Osteoblast (primary cell): Measurements from ENCODE around the gene MAN1C1. TPM values are rescaled to one million over a fixed set of nuclear protein-coding genes. Genes with fewer than 3 reads are reported as not detected.
A peak's percentile ranks its signal among the peaks of the same experiment; 100 is the strongest.

Experiments used
- DNase-seq: peaks from one replicate; pipeline ENCODE4 v3.0.0; 2011; ENCODE audit warnings: low spot score, mixed read lengths; ENCODE audit not compliant: insufficient read length; ENCODE audit errors: missing footprints
- H2AFZ ChIP-seq: 2 replicates; pipeline ENCODE4 v1.6.0; 2011; ENCODE audit warnings: mild to moderate bottlenecking, low read length
- H3K27ac ChIP-seq: 2 replicates; pipeline ENCODE4 v1.5.1; 2011; ENCODE audit warnings: mild to moderate bottlenecking, low read depth, low read length, moderate library complexity
- H3K27me3 ChIP-seq: 2 replicates; pipeline ENCODE4 v1.6.0; 2012; ENCODE audit warnings: mild to moderate bottlenecking, control low read depth, inconsistent platforms, low read length, moderate library complexity; ENCODE audit not compliant: insufficient read depth
- H3K36me3 ChIP-seq: 2 replicates; pipeline ENCODE4 v1.5.1; 2011; ENCODE audit warnings: mild to moderate bottlenecking, low read length, control low read depth, moderate library complexity; ENCODE audit not compliant: insufficient read depth
- H3K4me1 ChIP-seq: 2 replicates; pipeline ENCODE4 v1.5.1; 2011; ENCODE audit warnings: mild to moderate bottlenecking, low read length, control low read depth, moderate library complexity; ENCODE audit not compliant: insufficient read depth
- H3K4me2 ChIP-seq: 2 replicates; pipeline ENCODE4 v1.6.0; 2011; ENCODE audit warnings: mild to moderate bottlenecking, low read length; ENCODE audit not compliant: insufficient read depth
- H3K4me3 ChIP-seq: fragments of 200-600 bp; sonication (generic); 3 replicates; pipeline ENCODE4 v1.5.1; 2012; ENCODE audit warnings: mild to moderate bottlenecking, low read length, inconsistent platforms; ENCODE audit not compliant: insufficient read depth
- H3K79me2 ChIP-seq: 2 replicates; pipeline ENCODE4 v1.6.0; 2012; ENCODE audit warnings: mild to moderate bottlenecking, low read length, control low read depth, inconsistent platforms; ENCODE audit not compliant: insufficient read depth
- H3K9me3 ChIP-seq: 2 replicates; pipeline ENCODE4 v1.5.1; 2011; ENCODE audit warnings: low read depth, low read length, control low read depth
- H4K20me1 ChIP-seq: 2 replicates; pipeline ENCODE4 v1.6.0; 2012; ENCODE audit warnings: mild to moderate bottlenecking, low read length, control low read depth; ENCODE audit not compliant: insufficient read depth
- CTCF ChIP-seq: IDR thresholded peaks from 2 replicates; pipeline ENCODE4 v1.5.1; 2011; ENCODE audit warnings: mild to moderate bottlenecking, low read depth, low read length, moderate library complexity; ENCODE audit errors: extremely low read depth
- total RNA-seq: library from RNA; depleted of rRNA; stranded (reverse); fragments of >200 nt; gene quantifications from 2 replicates; pipeline ENCODE4 v1.2.3, GENCODE V29; 2012

Gene MAN1C1
- total RNA-seq, 1 donor, result 16.3 TPM

GRCh38 chr1:25790472-25790871, 173.9 kb downstream of the MAN1C1 start:
- Histone ChIP-seq H3K9me3 (no peaks in the 10 kb centered on the region), H2AFZ (no peak overlapping the region), H4K20me1 (no peaks in the 10 kb centered on the region), H3K4me3 (no peak overlapping the region), H3K27ac (no peak overlapping the region), H3K4me2 (no peak overlapping the region), H3K4me1 (peaks cover 31% of the 10 kb centered on the region), H3K36me3 (no peaks in the 10 kb centered on the region), H3K27me3 (no peaks in the 10 kb centered on the region), H3K79me2 (no peaks in the 10 kb centered on the region)
- TF ChIP-seq CTCF, result no peak
- DNase-seq, result no peak

DNA sequence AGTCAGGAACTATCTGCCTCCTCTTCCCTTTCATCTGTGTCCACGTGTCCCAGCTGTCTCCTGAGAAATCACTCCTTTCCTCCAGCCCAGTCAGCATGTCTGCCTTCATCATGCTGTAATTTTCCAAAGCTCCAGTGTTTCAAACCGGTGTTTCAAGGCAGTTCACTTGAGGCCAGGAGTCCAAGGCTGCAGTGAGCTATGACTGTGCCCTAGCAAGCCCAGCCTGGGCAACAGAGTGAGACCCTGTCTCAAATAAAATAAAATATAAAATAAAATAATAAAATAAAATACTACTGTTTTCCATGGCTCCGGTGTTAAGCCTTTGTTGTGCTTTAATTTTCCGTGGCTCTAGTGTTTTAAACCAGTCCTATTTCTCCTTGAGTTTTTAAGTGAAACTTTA, 175.5 kb downstream of the MAN1C1 start:
- H3K4me3 ChIP-seq, result no peak overlapping the region
- no peak for DNase-seq
- no peak for TF ChIP-seq CTCF
- no peaks in the 10 kb centered on the region for H3K9me3 ChIP-seq
- H4K20me1 ChIP-seq, result no peaks in the 10 kb centered on the region
- peaks cover 28% of the 10 kb centered on the region for H3K4me1 ChIP-seq
- H3K27ac ChIP-seq, result no peak overlapping the region
- H3K36me3 ChIP-seq, result no peaks in the 10 kb centered on the region
- no peaks in the 10 kb centered on the region for H3K79me2 ChIP-seq
- no peaks in the 10 kb centered on the region for H3K27me3 ChIP-seq
- no peak overlapping the region for H2AFZ ChIP-seq
- H3K4me2 ChIP-seq, result no peak overlapping the region

DNA sequence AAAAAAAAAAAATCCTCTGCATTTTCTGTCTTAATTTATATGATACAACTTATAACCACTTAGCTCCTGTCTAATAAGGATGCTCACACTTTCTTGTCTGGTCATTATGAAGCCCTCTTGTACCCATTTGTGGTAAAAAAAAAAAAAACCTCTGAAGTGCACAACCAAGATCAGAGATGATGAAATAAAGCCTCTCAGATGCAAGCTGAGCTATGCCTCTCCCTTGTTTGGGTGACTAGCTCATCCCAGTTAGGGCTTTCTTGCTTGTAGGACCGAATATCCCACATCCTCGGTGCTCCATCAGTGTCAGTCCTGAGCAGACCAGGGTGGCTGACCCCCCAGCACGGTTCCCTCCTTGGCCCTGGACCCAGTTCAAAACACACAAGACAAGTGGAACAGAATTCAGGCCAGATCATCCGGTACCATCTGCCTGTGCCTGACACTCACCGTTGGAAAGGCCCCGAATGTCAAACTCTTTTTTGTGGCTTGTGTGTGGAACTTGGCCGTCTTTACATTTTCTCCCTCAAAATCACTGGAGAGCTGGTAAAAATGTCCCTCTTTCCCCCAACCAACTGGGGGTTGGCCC, 177.1 kb downstream of the MAN1C1 start:
- Histone ChIP-seq H3K4me1 (peaks cover 20% of the 10 kb centered on the region), H3K4me3 (no peak overlapping the region), H3K36me3 (no peaks in the 10 kb centered on the region), H3K27ac (peak overlapping the region; percentile 25), H3K27me3 (no peaks in the 10 kb centered on the region), H3K4me2 (no peak overlapping the region), H4K20me1 (no peaks in the 10 kb centered on the region), H3K79me2 (no peaks in the 10 kb centered on the region), H3K9me3 (no peaks in the 10 kb centered on the region), H2AFZ (peak overlapping the region; percentile 76)
- DNase-seq, result peak; percentile 79
- TF ChIP-seq CTCF, result no peak

DNA sequence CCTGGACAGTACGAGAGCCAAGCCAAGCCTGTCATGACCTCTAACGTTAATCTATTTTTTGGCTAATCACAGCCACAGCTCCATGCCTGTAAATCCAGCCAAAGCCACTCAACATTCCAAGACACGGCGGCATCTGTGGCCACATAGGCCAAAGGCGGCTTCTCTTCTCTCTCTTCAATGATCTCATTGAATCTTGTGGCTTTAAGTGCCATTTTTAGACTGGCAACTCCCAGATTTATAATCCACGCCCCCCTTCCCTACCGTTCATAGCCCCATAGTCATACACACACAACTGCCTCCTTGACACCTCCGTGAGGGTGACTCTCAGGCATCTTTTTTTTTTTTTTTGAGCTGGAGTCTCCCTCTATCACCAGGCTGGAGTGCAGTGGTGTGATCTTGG, 177.7 kb downstream of the MAN1C1 start:
- peak; percentile 88 for DNase-seq
- Histone ChIP-seq H3K4me3 (no peak overlapping the region), H3K79me2 (no peaks in the 10 kb centered on the region), H3K9me3 (no peaks in the 10 kb centered on the region), H3K36me3 (no peaks in the 10 kb centered on the region), H2AFZ (peak overlapping the region; percentile 76), H3K27me3 (no peaks in the 10 kb centered on the region), H3K4me2 (no peak overlapping the region), H4K20me1 (no peaks in the 10 kb centered on the region), H3K4me1 (peaks cover 20% of the 10 kb centered on the region), H3K27ac (no peak overlapping the region)
- no peak for TF ChIP-seq CTCF
